Testis (tissue), 2 donors: Measurements from ENCODE around the gene EWSR1.

Source experiments
- CTCF ChIP-seq, 3 experiments: fragments of 450-650 bp in 2 of 3; fragments of 200-600 bp in 1 of 3; sonication (generic) in 1 of 3; IDR thresholded peaks; one replicate each; pipeline ENCODE4 v1.5.1; 2016 to 2019; ENCODE audit warnings: antibody characterized with exemption in 3 of 3, mild to moderate bottlenecking in 2 of 3, moderate library complexity in 1 of 3
- POLR2A ChIP-seq: fragments of 450-650 bp; IDR thresholded peaks from one replicate; pipeline ENCODE4 v1.6.1; 2017; ENCODE audit warnings: antibody characterized with exemption, mild to moderate bottlenecking, moderate library complexity

GRCh38 chr22:29224121-29224858 is 43.8 kb upstream of the EWSR1 start:
- TF ChIP-seq CTCF (IDR thresholded peaks at IDR 0.05) (no peak), POLR2A (no peak)
